HG03558 (cell line): ENCODE measurements around the gene SORCS2.

Experiments
- ATAC-seq: cut with Tn5 transposase; IDR thresholded peaks from one replicate; pipeline ENCODE4 v1.9.1; 2021; ENCODE audit warnings: moderate number of reproducible peaks; ENCODE audit not compliant: unreplicated experiment; ENCODE audit errors: extremely low read depth

The SORCS2 gene

DNA sequence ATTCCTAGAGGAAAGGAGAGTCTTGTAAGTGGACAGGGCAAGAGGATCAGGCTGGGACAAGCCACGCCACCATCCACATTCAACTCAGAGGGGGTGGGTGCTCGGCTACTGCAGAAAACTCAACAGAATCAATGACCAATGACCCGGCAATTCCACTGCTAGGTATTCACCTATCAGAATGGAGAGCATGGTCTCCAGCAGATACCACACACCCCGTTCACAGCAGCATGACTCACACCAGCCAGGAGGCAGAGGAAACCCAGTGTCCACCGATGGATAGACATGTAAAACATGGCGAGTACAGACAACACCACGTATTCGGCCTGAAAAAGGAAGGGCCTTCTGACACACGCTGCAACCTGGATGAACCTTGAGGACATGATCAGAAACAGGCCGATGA is 571.5 kb downstream of the SORCS2 start:
- no peak for ATAC-seq

DNA sequence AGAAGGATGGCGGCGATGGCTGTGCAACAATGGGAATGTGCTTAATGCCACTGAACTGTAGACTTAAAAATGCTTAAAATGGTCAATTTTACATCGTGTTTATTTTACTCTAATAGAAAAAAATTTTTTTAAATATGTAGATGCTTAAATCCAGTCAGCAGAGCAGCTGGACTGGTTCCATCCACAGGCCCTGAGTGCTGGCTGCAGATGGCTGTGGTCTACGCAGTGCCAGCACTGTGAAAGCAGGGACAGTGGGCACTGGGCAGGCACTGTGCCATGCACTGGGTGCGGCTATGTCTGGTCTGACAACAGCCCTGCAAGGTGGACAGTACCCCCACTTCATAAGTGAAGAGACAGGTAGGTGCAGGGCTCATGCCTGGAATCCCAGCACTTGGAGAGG is 572.1 kb downstream of the SORCS2 start:
- ATAC-seq, result no peak

DNA sequence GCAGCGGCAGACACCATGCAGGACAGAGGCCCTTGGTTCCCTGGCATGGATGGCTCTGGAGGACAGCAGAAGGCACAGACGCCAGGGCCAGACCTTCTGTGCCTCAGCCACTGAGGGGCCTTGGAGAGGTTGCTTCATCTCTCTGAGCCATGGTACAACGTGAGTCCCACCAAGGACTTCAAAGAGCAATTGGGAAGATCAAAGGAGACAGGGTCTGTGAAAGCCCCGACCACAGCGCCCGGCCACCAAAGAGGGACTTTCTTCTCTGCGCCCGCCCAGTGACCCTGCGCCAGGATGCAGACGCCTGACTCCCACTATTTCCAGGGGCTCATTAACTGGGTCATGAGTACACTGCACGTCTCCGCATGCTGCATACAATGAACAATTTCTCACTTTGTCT is 573.3 kb downstream of the SORCS2 start:
- ATAC-seq, result no peak

DNA sequence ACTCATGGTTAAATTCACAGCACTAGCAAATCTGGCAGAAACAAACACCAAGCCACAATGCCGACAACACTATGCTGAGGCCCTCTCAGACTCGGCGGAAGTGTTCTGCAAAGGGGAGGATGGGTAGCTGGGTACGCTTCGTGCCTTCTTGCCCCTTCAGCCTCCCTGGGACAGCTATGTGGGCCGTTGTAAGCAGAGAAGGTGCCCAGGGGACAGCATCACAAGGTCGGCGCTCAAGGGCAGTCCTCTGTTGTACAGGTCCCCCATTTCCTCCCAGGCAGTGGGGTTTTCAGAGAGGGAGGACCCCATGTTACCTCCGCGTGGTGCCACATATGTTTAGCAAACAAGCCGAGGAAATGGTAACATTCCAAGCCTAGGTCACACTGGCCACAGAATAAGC is 573.7 kb downstream of the SORCS2 start:
- ATAC-seq, result no peak

DNA sequence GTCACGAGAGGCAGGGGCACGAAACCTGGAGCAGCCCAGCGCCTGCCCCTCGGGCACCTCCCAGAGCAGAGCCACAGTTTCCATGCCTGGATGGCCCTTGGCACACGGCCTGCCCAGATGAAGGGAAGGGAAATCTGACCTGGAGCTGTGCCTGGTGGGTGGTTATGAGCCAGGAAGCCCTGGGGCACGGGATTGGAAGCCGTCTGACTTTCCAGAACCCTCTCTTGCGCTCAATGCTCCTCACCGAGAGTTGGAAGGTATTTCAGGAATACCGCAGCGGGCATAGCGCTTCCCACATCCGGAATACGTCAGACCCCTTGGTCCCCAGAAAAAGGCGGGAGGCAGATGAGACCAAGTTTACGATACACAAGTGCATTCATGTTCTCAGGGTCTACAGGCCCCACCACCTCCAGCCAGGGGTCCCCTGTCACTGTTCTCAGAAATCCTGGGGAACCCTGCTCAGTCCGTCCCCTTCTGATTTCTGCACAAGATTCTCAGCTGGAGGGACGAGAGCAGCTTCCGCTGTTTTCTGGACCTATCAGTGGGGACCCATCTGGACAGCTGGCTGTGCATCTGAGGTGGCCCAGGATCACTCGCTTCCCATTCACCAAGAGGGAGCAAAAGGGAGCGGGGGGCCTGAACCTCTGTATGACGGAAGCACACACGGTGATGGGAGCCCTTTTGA is 574.5 kb downstream of the SORCS2 start:
- ATAC-seq, result no peak

DNA sequence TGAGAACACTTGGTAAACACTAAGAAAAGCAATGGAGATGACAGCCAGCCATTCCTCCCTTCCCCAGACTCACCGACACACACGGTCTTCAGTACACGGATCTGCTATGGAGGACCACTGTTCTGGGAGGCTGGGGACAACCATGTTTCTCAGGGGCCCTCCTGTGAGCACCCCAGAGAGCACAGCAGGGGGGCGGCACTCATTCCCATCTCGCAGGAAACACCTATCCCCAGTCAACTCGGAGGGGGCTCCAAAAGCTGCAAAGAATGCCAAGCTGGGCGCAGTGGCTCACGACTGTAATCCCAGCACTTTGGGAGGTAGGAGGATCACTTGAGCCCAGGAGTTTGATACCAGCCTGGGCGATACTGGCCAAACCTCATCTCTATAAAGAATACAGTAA is 575.2 kb downstream of the SORCS2 start:
- ATAC-seq, result no peak

DNA sequence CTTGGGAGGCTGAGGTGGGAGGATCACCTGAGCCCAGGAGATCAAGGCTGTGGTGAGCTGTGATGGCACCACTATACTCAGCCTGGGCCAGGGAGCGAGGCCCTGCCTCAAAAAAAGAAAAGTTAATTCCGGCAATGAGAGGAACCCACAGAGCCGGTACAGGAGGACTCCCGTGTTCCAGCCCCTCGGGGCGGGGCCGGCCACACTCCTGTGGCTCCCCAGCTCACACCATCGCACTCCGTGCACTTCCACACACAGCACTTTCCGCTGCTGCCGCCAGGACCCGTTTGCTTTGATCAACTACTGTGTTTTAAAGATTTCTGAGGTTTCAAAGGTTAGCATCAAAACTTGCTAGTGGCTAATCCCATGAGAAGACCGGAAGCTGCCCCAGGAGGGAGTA is 575.6 kb downstream of the SORCS2 start:
- no peak for ATAC-seq

DNA sequence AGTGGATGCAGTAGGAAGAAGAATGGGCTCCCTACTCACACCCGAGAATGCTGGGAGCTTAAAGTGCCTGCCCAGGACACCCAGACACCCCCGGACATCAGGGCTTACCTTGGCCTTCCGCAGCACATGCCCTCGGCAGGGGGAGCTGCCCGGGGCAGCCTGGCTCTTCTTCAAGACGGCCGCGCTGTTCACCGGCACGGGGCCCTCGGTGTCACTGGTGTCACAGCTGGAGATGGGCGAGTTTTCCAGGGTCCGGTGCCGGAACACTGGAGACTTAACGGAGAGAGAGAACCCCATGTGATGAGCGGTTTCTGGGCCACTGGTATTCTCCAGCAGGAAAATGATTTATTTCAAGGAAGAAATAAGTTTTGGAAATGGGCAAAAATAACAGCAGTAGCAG is 576.4 kb downstream of the SORCS2 start:
- no peak for ATAC-seq

DNA sequence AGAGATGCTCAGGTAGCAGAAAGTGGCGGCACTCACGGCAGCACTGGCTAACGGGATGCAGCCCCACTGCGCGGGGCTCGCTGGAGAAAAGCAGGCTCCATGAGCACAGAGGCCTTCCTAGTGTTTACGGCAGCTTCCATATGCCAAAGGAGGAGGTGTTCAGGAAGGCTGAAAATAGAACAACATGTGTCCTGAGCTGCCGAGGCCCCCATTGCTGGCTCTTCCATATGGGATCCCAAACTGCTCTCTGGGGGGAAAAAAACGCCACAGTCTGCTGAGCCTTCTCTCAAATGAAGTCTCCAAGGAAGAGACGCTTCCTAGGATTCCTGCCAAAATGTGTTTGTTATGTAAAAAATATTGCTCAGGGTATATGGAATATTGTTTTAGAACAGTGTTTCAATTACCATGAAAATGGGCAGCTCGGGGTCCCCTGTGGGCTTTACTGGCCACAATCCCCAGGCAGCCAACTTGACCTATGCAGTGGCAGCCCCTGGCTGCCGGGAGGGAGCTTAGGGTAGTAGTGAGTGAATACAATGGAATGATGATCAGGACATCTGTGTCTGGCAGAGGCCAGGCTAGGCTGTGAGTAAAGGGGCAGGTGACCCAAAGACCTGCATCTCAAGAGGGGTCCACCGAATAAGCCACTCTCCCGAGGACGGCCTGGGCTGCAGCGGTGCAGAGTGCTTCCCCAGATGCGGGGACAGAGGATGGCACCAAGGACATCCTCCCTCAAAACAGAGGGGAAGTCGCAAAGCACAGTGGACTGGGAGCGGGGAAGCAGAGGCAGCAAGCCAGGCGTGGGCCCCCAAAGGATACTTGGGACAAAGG is 577.3 kb downstream of the SORCS2 start:
- ATAC-seq, result no peak

DNA sequence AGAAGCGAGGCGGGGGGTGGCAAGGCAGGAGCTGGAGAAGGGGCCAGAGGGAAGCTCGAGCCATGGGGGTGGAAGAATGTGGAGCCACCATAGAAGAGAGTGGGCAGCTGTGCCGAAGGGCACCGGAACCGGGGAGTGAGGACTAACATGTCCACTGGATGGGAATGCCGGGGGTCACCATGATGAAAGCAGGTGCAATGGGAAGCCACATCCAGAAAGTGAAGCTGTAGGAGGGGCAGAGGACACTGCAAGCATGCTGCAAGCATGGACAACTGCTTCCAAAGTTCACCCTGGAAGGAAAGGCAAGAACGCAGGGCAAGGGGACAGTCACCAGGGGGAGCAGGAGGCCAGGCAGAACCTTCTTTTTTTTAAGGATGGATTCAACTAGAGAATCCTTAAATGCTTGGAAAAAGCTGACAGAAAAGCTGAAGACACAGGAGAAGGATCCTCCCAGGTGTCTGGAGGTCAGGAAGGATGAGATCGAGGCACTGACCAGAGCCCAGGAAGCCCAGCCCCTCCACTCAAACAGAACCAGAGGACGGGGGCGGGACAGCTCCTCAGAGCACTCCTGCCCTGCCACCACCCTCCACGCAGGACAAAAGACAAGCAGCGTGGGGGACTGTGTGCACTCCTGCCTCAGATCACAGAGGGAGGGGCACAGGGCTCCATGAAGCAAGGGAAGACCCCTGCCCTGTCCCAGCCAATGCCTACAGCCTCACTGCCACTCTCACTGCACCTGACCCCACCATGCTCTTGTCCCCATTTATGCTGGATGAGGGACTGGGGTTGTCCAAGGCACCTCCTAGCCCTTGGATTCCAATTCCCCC is 578.1 kb downstream of the SORCS2 start:
- no peak for ATAC-seq

DNA sequence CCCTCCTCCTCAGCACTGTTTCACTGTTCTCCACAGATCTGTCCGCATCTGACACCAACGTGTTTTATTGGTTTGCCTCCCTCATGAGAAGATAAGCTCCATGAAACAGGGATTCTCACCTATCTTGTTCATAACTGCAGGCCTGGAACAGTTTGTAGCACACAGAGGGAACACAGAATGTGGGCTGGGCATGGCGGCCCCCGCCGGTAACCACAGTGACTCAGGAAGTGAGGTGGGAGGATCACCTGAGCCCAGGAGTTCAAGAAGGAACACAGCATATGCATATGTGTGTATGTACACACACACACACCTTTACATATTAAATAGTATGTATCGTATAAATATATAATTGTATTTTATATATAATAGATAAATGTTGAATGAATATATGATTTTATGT is 578.7 kb downstream of the SORCS2 start:
- ATAC-seq, result no peak

DNA sequence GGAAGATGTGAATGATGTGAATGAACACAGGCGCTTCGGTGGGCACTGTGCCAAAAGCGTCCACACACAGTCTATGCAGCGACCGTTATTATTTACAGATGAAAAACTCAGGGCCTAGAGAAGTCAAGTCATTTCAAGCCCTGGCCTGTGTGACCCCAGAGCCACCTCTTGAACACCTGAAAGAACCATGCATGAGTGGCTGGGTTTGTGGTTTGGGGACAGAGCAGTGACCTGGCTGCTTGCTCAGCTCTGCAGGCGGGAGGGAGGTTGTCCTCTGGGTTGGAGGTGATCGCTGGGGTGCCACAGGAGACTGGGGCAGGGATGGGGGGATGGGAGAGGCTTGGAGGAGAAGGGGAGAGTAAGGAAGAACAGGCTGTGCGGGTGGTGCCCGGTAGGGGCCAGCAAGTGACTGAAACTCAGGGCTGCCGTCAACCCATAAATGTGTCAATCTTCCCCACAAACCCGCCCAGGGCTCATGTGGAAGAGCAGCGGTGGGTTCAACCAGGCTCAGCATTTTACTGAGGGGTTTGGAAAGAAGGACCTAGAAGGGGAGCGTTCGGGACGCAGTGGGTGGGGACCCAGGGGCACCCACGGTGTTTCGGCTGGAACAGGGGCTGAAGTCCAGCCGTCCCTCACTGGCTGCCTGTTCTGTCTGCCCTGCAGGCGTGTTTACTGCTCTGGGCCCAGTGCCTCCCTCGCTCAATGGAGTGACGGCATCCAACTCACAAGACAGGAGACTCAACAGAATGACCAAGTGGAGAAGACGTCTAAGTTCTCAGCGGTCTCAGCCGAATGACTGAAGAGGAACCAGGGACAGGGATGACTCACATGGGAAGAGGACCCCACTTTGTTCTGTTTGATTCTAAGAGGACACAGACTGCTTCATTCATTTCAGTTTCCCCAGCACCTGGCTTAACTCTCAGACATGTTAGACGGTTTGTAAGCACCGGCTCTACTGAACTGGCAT is 579.5 kb downstream of the SORCS2 start:
- ATAC-seq, result peak; percentile 83

DNA sequence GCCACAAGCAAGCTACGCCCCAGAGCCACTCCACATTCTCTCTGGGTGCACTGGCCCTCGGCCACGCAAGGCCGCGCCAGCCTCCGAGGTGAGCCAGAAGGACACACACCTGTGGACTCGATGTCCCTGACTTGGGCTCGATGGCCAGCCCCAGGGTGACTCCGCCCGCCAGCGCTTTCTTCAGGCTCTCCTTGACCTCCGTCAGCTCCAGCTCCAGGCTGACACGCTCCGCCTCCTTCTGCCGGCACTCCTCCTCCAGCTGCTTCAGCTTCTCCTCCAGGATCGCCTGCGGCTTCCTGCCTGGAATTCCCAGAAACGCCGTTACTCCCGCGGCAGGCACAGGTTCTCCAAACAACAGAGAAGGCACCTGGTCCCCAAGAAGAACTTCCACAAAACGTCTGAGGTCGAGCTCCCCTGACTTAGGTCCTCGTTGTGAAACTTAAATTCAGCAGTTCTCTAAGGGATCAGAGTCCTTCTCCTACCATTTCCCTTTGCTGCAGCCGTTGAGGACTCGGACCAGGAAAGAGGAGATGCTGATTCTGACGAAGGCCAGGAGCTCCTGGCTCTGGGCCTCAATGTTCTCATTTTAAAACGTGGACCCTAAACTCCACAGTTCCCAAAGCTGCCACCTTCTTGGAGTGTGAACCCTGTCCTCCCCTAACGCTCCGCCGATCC is 580.5 kb downstream of the SORCS2 start:
- ATAC-seq, result no peak

DNA sequence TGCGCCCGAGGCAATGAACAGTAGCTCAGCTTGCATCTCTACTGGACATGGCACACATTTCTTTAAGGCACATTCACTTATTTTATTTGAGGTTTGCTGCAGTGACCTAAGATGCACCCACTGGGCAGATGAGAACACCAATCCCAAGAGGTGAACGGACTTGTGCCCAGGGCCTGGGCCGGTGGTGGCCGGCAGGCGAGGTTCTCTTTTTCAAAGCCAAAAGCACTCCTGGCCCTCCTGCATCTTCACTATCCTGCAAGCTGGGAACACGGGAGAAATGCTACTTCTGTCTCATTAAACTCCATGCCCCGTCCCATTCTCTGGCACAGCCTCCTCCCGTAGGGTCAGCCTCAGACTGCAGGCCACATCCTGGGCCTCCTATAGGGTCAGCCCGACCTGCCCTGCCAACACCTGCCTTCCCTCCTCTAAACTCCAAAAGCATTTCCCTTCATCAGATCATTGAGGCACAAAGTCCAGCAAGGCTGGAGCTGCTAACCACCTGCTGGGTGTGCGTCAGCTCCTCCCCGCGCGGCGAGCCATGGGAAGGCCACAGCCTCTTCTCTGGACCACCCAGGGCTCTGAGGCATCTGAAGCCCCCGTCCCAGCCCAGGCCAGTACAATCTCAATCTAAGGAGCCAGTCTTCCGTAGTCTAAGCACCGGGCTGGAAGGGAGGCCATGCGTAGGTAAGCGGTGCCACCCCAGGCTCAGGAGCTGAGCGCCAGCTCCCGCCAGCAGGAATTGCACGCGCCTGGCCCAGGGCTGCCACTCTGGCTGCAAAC is 581.3 kb downstream of the SORCS2 start:
- no peak for ATAC-seq

DNA sequence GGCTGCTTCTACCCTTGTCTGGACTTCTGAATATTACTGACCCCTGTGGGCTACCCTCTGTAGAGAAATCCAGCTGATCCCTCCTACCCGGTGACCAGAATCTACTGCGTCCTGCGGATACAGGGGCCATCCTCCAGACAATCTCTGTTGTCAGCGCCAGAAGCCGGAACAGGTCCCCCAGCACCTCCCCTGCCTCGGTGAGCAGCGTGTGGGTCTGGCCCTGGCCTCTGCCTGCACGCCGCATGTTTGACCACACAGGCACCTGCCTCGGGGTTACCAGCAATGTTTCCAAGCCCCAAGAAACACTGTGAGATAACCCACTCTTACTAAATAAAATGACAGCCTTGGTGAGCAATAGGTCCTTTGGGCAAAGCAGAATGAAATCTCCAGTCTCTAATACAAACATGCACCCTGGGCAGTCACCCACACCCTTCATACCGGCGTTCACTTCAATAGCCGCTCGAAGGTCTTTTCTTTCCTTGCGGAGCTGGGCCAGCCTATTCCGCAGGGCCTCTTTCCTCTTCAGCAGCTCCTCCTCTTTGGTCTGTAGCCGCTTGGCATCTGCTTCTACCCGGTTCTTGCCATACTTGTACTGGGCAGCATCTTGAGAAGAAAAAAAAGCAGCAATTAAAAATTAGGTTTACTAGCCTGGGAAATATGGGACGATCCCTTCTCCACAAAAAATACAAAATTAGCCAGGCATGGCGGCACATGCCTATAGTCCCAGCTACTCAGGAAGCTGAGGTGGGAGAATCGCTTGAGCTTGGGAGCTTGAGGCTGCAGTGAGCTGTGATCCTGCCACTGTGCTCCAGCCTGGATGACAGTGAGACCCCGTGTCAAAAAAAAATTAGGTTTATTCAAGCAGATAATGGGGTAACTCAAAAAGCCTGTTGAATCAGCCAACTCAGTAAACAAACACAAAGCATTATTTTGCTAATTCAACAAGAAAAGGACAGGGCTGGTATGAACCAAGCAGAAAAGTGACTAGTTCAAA is 582.3 kb downstream of the SORCS2 start:
- ATAC-seq, result no peak

DNA sequence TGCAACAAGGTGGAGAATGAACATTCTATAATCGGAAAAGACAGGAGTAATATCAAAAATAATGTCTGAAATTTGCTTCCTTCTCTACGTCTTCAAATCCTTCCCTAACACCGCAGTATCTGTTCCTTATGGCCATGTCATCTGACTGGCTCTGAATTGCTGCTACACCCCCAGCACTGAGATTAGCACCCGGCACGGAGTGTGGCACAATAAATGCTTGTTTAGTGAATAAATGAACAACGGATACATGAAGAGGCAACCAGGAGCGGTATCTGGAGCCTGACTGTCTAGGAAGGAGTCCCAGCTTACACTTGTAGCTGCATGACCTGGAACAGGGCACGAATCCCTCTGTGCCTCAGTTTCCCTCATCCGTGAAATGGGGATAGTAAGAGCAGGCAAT is 583.1 kb downstream of the SORCS2 start:
- ATAC-seq, result no peak

DNA sequence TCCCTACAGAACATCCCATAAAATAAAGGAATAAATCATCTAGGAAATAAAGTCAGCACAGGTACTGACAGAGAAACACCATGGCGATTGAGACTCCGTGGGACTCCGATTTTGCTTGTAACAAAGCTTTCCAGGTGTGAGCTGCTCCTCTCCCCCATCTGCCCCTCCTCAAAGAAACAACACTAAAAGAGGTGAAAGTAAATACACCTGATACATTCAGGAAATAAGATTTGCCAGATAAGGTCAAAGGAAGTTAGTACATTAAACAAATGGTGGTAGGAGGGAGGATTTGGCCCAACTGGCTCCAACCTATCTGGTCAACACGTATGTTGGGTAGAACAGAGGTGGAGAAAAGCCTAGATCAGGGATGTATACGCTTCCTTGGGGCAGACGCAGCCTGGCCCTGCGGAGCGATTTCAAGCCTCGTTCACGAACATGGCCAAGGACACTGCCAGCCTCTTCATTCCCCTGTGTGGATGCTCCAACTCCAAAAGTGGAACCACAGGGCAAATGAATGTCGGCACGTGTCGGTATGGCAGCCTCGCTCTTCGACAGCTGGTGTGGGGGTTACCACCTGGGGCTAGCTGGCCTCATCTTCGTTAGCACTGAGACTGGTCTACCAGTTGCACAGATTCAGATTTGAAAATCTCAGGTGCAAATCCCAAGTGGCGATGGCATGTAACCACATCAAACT is 584.8 kb downstream of the SORCS2 start:
- no peak for ATAC-seq
